PC-9 (cell line): ENCODE data around the gene LDLRAD3. TPM values are rescaled to one million over a fixed set of nuclear protein-coding genes. Genes with fewer than 3 reads are reported as not detected.

Experiments
- BruUV-seq: library from RNA; stranded (reverse); fragments of 400-500 nt; replicated peaks from 2 replicates; lab custom pipeline; 2021; lab: Mats Ljungman, UMichigan
- CTCF ChIA-PET: fragments of 300-600 bp; sonication (Branson Sonifier 250); formaldehyde crosslinking; loops from one replicate; lab custom pipeline; 2022; ENCODE audit warnings: antibody characterized with exemption; lab: Charles Lee
- POLR2A ChIA-PET: fragments of 300-600 bp; sonication (Branson Sonifier 250); formaldehyde crosslinking; loops from one replicate; lab custom pipeline; 2022; ENCODE audit warnings: antibody characterized with exemption; ENCODE audit not compliant: unreplicated experiment; lab: Charles Lee
- DNase-seq, 2 experiments: peaks; one replicate each; pipeline versions ENCODE4 v3.0.0 to v3.0.0-alpha.2; 2015 to 2022; ENCODE audit warnings: mixed read lengths in 1 of 2
- H2AFZ ChIP-seq: fragments of 200-600 bp; sonication (generic); 2 replicates; pipeline ENCODE4 v1.8.1; 2017; ENCODE audit warnings: antibody characterized with exemption
- H3F3A ChIP-seq: fragments of 200-600 bp; sonication (generic); 2 replicates; pipeline ENCODE4 v1.8.1; 2017; ENCODE audit warnings: antibody characterized with exemption, mild to moderate bottlenecking, low read depth; ENCODE audit not compliant: insufficient read depth
- H3K27ac ChIP-seq: fragments of 200-600 bp; sonication (generic); 2 replicates; pipeline ENCODE4 v1.6.1; 2016; ENCODE audit warnings: mixed run types
- H3K27me3 ChIP-seq: fragments of 200-600 bp; sonication (generic); 2 replicates; pipeline ENCODE4 v1.6.1; 2016; ENCODE audit warnings: low read depth, mixed run types; ENCODE audit not compliant: insufficient read depth
- H3K36me3 ChIP-seq: fragments of 200-600 bp; sonication (generic); 2 replicates; pipeline ENCODE4 v1.6.1; 2016; ENCODE audit warnings: low read depth, mixed run types
- H3K4me1 ChIP-seq: fragments of 200-600 bp; sonication (generic); replicated peaks from 2 replicates; pipeline ENCODE4 v1.6.1; 2016; ENCODE audit warnings: mixed run types; ENCODE audit not compliant: insufficient read depth
- H3K4me2 ChIP-seq: fragments of 200-600 bp; sonication (generic); 2 replicates; pipeline ENCODE4 v1.6.1; 2017; ENCODE audit warnings: mixed run types
- H3K4me3 ChIP-seq: fragments of 200-600 bp; sonication (generic); 2 replicates; pipeline ENCODE4 v1.6.1; 2016; ENCODE audit warnings: mixed run types
- H3K79me2 ChIP-seq: fragments of 200-600 bp; sonication (generic); 2 replicates; pipeline ENCODE4 v1.6.1; 2017; ENCODE audit warnings: low read depth, mixed run types
- H3K9me2 ChIP-seq: fragments of 200-600 bp; sonication (generic); 2 replicates; pipeline ENCODE4 v1.8.1; 2017; ENCODE audit warnings: mild to moderate bottlenecking; ENCODE audit not compliant: insufficient read depth
- H3K9me3 ChIP-seq: fragments of 200-600 bp; sonication (generic); 2 replicates; pipeline ENCODE4 v1.8.1; 2016; ENCODE audit warnings: low read depth; ENCODE audit not compliant: insufficient read depth
- H4K20me1 ChIP-seq: fragments of 200-600 bp; sonication (generic); 2 replicates; pipeline ENCODE4 v1.8.1; 2017; ENCODE audit not compliant: insufficient read depth
- CTCF ChIP-seq: fragments of 200-600 bp; sonication (generic); conservative IDR thresholded peaks from 2 replicates; pipeline ENCODE4 v1.6.1; 2017; ENCODE audit warnings: mixed run types, antibody characterized with exemption, mild to moderate bottlenecking, moderate library complexity
- EZH2 ChIP-seq: fragments of 200-600 bp; sonication (generic); IDR thresholded peaks from 2 replicates; pipeline ENCODE4 v1.8.0; 2017; ENCODE audit warnings: antibody characterized with exemption, low read depth
- intact Hi-C: fragments of 100-400 bp; cut with micrococcal nuclease; formaldehyde crosslinking; loops from one replicate; pipeline ENCODE4 v1.10.0; 2022; ENCODE audit not compliant: unreplicated experiment
- total RNA-seq: library from RNA; stranded (reverse); gene quantifications from 2 replicates; pipeline ENCODE4 v1.2.3, GENCODE V29; 2021

Gene LDLRAD3
- total RNA-seq, 1 experiment from 2014 or later: 15.9 TPM

DNA sequence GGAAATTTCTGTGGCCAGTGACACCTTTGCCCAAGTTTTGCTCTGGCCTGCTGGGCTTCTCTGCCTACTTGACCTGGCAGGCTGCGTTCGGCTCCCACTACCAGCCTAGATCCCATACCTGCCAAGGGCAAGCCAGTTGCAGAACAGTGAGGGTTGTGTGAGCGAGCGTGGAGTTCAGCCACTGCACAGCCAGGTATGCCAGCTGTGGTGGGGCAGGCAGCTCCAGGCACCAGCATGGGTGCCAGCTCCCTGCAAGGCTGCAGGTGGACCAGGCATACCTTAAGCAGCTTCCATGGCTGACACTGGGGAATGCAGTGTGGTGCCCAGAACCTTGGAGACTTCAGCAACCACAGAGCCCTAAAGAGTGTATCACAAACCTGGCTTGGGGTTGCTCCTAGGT is 133.5 kb downstream of the LDLRAD3 start:
- no peaks in the 10 kb centered on the region for H3F3A ChIP-seq
- no peaks in the 10 kb centered on the region for H3K9me2 ChIP-seq
- BruUV-seq: no TSS peak
- no peaks in the 10 kb centered on the region for H4K20me1 ChIP-seq
- intact Hi-C loops: no loop called here
- no peaks in the 10 kb centered on the region for H3K4me1 ChIP-seq
- no peak overlapping the region for H3K4me3 ChIP-seq
- ChIA-PET POLR2A (no interaction called here), CTCF (interaction anchor here (0.5 kb wide), 1 partner anchor 99 kb away, joined by 3 read pairs; no protein-coding TSS in a partner anchor)
- no peak for DNase-seq
- no peaks in the 10 kb centered on the region for H3K36me3 ChIP-seq
- H3K27me3 ChIP-seq: no peaks in the 10 kb centered on the region
- H3K27ac ChIP-seq: no peak overlapping the region
- TF ChIP-seq CTCF (no peak), EZH2 (no peak)
- no peaks in the 10 kb centered on the region for H3K9me3 ChIP-seq
- no peak overlapping the region for H2AFZ ChIP-seq
- no peaks in the 10 kb centered on the region for H3K79me2 ChIP-seq
- H3K4me2 ChIP-seq: no peak overlapping the region

GRCh38 chr11:36077886-36078685 is 134.2 kb downstream of the LDLRAD3 start:
- intact Hi-C loops: no loop called here
- no peak for DNase-seq
- H3K9me3 ChIP-seq: no peaks in the 10 kb centered on the region
- no peak overlapping the region for H2AFZ ChIP-seq
- no peaks in the 10 kb centered on the region for H3K9me2 ChIP-seq
- no peaks in the 10 kb centered on the region for H3K79me2 ChIP-seq
- no peak overlapping the region for H3K27ac ChIP-seq
- H3F3A ChIP-seq: no peaks in the 10 kb centered on the region
- BruUV-seq: no TSS peak
- H3K4me3 ChIP-seq: no peak overlapping the region
- H3K27me3 ChIP-seq: no peaks in the 10 kb centered on the region
- TF ChIP-seq EZH2 (no peak), CTCF (no peak)
- H3K36me3 ChIP-seq: no peaks in the 10 kb centered on the region
- ChIA-PET CTCF (interaction anchor here (0.5 kb wide), 1 partner anchor 99 kb away, joined by 3 read pairs; no protein-coding TSS in a partner anchor), POLR2A (no interaction called here)
- no peaks in the 10 kb centered on the region for H3K4me1 ChIP-seq
- H3K4me2 ChIP-seq: no peak overlapping the region
- no peaks in the 10 kb centered on the region for H4K20me1 ChIP-seq

GRCh38 chr11:36078686-36079055 is 134.8 kb downstream of the LDLRAD3 start:
- no peaks in the 10 kb centered on the region for H3K4me1 ChIP-seq
- TF ChIP-seq CTCF: no peak
- TF ChIP-seq EZH2: no peak
- no peaks in the 10 kb centered on the region for H3K79me2 ChIP-seq
- no peak overlapping the region for H3K27ac ChIP-seq
- H3K36me3 ChIP-seq: no peaks in the 10 kb centered on the region
- ChIA-PET POLR2A (no interaction called here), CTCF (no interaction called here)
- no peak overlapping the region for H3K4me3 ChIP-seq
- no peaks in the 10 kb centered on the region for H3K9me2 ChIP-seq
- H3F3A ChIP-seq: no peaks in the 10 kb centered on the region
- no peaks in the 10 kb centered on the region for H3K27me3 ChIP-seq
- H4K20me1 ChIP-seq: no peaks in the 10 kb centered on the region
- no TSS peak for BruUV-seq
- no peak overlapping the region for H3K4me2 ChIP-seq
- no peak for DNase-seq
- no peaks in the 10 kb centered on the region for H3K9me3 ChIP-seq
- intact Hi-C loops: no loop called here
- no peak overlapping the region for H2AFZ ChIP-seq
